Endothelial cell of umbilical vein (primary cell): ENCODE results near the gene RASA2.
"Not testable (repeated sequence)": the region's sequence is repeated elsewhere in the genome, so short reads cannot be mapped to it uniquely, and the experiment has no call there.

Experiments used
- CTCF ChIP-seq, 2 donors: IDR thresholded peaks; 1 replicate in 1 of 2; 2 replicates in 1 of 2; pipeline ENCODE4 v1.5.1; 2011; ENCODE audit warnings: low read length in 2 of 2, mild to moderate bottlenecking in 2 of 2, moderate library complexity in 2 of 2, control low read depth in 1 of 2, inconsistent platforms in 1 of 2, low read depth in 1 of 2; ENCODE audit not compliant: insufficient read depth in 1 of 2; ENCODE audit errors: extremely low read depth in 1 of 2
- EZH2 ChIP-seq: IDR thresholded peaks from 2 replicates; pipeline ENCODE4 v1.6.1; 2012; ENCODE audit warnings: borderline replicate concordance, low read depth, mild to moderate bottlenecking, moderate library complexity, low read length, inconsistent platforms; ENCODE audit not compliant: severe bottlenecking
- FOS ChIP-seq: IDR thresholded peaks from 2 replicates; pipeline ENCODE4 v1.6.1; 2011; ENCODE audit warnings: mild to moderate bottlenecking, low read length, moderate library complexity, borderline replicate concordance; ENCODE audit not compliant: insufficient read depth
- GATA2 ChIP-seq: IDR thresholded peaks from 2 replicates; pipeline ENCODE4 v1.7.0; 2011; ENCODE audit warnings: low read depth, mild to moderate bottlenecking, moderate library complexity, mixed read lengths, low read length; ENCODE audit not compliant: insufficient read length, insufficient read depth
- JUN ChIP-seq: IDR thresholded peaks from 2 replicates; pipeline ENCODE4 v1.6.1; 2011; ENCODE audit warnings: borderline replicate concordance, low read depth; ENCODE audit not compliant: insufficient read length, insufficient read depth
- MYC ChIP-seq: IDR thresholded peaks from one replicate; pipeline ENCODE4 v1.6.1; 2011; ENCODE audit warnings: mild to moderate bottlenecking, low read depth, low read length
- POLR2A ChIP-seq: IDR thresholded peaks from 2 replicates; pipeline ENCODE4 v1.6.1; 2012; ENCODE audit warnings: low read depth, mild to moderate bottlenecking, control low read depth, low read length
- POLR2AphosphoS5 ChIP-seq: IDR thresholded peaks from 2 replicates; pipeline ENCODE4 v1.6.1; 2012; ENCODE audit warnings: low read depth, mild to moderate bottlenecking, control low read depth, low read length, moderate library complexity; ENCODE audit not compliant: insufficient read depth

GRCh38 chr3:141497589-141497988 lies 10.8 kb downstream of the RASA2 start:
- not testable (repeated sequence) for TF ChIP-seq CTCF (IDR thresholded peaks at IDR 0.05; ENCODE audit: extremely low read depth in 1 of 2, insufficient read depth in 1 of 2, low read depth in 1 of 2, low read length in 2 of 2); POLR2A; EZH2; GATA2; POLR2AphosphoS5; JUN; FOS; MYC
